Liver (tissue), 9 donors: ENCODE data around the gene GIMAP8. TPM values are rescaled to one million over a fixed set of nuclear protein-coding genes. Genes with fewer than 3 reads are reported as not detected.

ENCODE experiments used
- DNase-seq: peaks from one replicate; pipeline ENCODE4 v3.0.0-alpha.2; 2017; ENCODE audit warnings: low spot score
- H3K27ac ChIP-seq, 2 donors: one replicate each; pipeline ENCODE4 v1.7.0; 2013; ENCODE audit warnings: inconsistent platforms in 2 of 2, low read length in 2 of 2, control low read depth in 1 of 2, low read depth in 1 of 2, mild to moderate bottlenecking in 1 of 2
- H3K27me3 ChIP-seq, 4 donors: one replicate each; pipeline versions ENCODE4 v1.6.1 to v1.7.0; 2013; ENCODE audit warnings: low read length in 3 of 4, inconsistent platforms in 1 of 4, mild to moderate bottlenecking in 1 of 4, moderate library complexity in 1 of 4; ENCODE audit not compliant: control insufficient read depth in 4 of 4, insufficient read depth in 4 of 4
- H3K36me3 ChIP-seq, 4 donors: one replicate each; pipeline versions ENCODE4 v1.6.1 to v1.7.0; 2013; ENCODE audit warnings: low read length in 3 of 4, mild to moderate bottlenecking in 3 of 4, low read depth in 1 of 4, moderate library complexity in 1 of 4; ENCODE audit not compliant: control insufficient read depth in 4 of 4, insufficient read depth in 3 of 4
- H3K4me1 ChIP-seq, 4 donors: one replicate each; pipeline versions ENCODE4 v1.6.1 to v1.7.0; 2013; ENCODE audit warnings: low read length in 3 of 4, mild to moderate bottlenecking in 3 of 4, moderate library complexity in 1 of 4; ENCODE audit not compliant: control insufficient read depth in 4 of 4, insufficient read depth in 4 of 4
- H3K4me3 ChIP-seq, 3 donors: one replicate each; pipeline versions ENCODE4 v1.6.1 to v1.7.0; 2013; ENCODE audit warnings: low read length in 3 of 3, control low read depth in 1 of 3, low read depth in 1 of 3, mild to moderate bottlenecking in 1 of 3
- H3K9ac ChIP-seq, 2 donors: one replicate each; pipeline ENCODE4 v1.7.0; 2013; ENCODE audit warnings: low read length in 2 of 2, mild to moderate bottlenecking in 2 of 2, moderate library complexity in 2 of 2, control low read depth in 1 of 2, low read depth in 1 of 2
- H3K9me3 ChIP-seq, 4 donors: one replicate each; pipeline versions ENCODE4 v1.6.1 to v1.7.0; 2013; ENCODE audit warnings: low read length in 3 of 4; ENCODE audit not compliant: control insufficient read depth in 4 of 4
- ATF3 ChIP-seq: IDR thresholded peaks from 2 replicates; pipeline ENCODE4 v1.6.1; 2016; ENCODE audit warnings: antibody characterized with exemption
- EGR1 ChIP-seq, 2 donors: IDR thresholded peaks; 2 replicates each; pipeline ENCODE4 v1.6.1; 2016 to 2018; ENCODE audit warnings: antibody characterized with exemption in 2 of 2, low read depth in 2 of 2
- FOXA2 ChIP-seq: IDR thresholded peaks from 2 replicates; pipeline ENCODE4 v1.6.1; 2016; ENCODE audit warnings: antibody characterized with exemption
- GABPA ChIP-seq, 2 donors: IDR thresholded peaks in 1 of 2; conservative IDR thresholded peaks in 1 of 2; 2 replicates each; pipeline ENCODE4 v1.6.1; 2016; ENCODE audit warnings: antibody characterized with exemption in 2 of 2, mild to moderate bottlenecking in 1 of 2, moderate library complexity in 1 of 2
- HNF4A ChIP-seq, 2 donors: conservative IDR thresholded peaks; 2 replicates each; pipeline ENCODE4 v1.6.1; 2016; ENCODE audit warnings: antibody characterized with exemption in 2 of 2, mild to moderate bottlenecking in 2 of 2
- HNF4G ChIP-seq: IDR thresholded peaks from 2 replicates; pipeline ENCODE4 v1.6.1; 2016; ENCODE audit warnings: antibody characterized with exemption
- JUND ChIP-seq, 2 donors: IDR thresholded peaks; 2 replicates each; pipeline ENCODE4 v1.6.1; 2016; ENCODE audit warnings: antibody characterized with exemption in 2 of 2
- NR2F2 ChIP-seq: IDR thresholded peaks from 2 replicates; pipeline ENCODE4 v1.6.1; 2016; ENCODE audit warnings: antibody characterized with exemption
- RAD21 ChIP-seq, 2 donors: IDR thresholded peaks; 2 replicates each; pipeline ENCODE4 v1.6.1; 2016; ENCODE audit warnings: antibody characterized with exemption in 2 of 2, mild to moderate bottlenecking in 2 of 2
- RXRA ChIP-seq, 2 donors: IDR thresholded peaks; 2 replicates each; pipeline ENCODE4 v1.6.1; 2017 to 2018; ENCODE audit warnings: antibody characterized with exemption in 2 of 2, mild to moderate bottlenecking in 1 of 2
- SP1 ChIP-seq: IDR thresholded peaks from 2 replicates; pipeline ENCODE4 v1.6.1; 2018; ENCODE audit warnings: antibody characterized with exemption, mild to moderate bottlenecking
- YY1 ChIP-seq: IDR thresholded peaks from 2 replicates; pipeline ENCODE4 v1.6.1; 2016; ENCODE audit warnings: antibody characterized with exemption, mild to moderate bottlenecking
- ZBTB33 ChIP-seq: IDR thresholded peaks from 2 replicates; pipeline ENCODE4 v1.6.1; 2016; ENCODE audit warnings: antibody characterized with exemption
- WGBS: extraction: QIAGEN DNeasy Blood & Tissue Kit; methylation state at CpG from one replicate; pipeline ENCODE4 v1.1.7; 2013; 5-methylcytosine and 5-hydroxymethylcytosine counted together
- polyA plus RNA-seq, 2 donors: library from polyadenylated mRNA; stranded (reverse) in 1 of 2; unstranded in 1 of 2; fragments of 200-250 nt in 1 of 2; fragments of >200 nt in 1 of 2; fragmentation: Nextera tagmentation in 1 of 2; extraction: Ambion mirVana in 1 of 2; gene quantifications; one replicate each; pipeline versions ENCODE4 v1.2.1 to v1.2.3, GENCODE V29; 2013 to 2015
- total RNA-seq, 2 donors: library from RNA; depleted of rRNA; stranded (reverse); fragments of >200 nt; gene quantifications; one replicate each; pipeline ENCODE4 v1.2.3, GENCODE V29; 2014
- TF ChIP-seq, protein P1 (sequence below): IDR thresholded peaks from 2 replicates; pipeline ENCODE4 v1.6.1; 2016; ENCODE audit warnings: antibody characterized with exemption
- TF ChIP-seq, protein P2 (sequence below): fragments of 150-350 bp; IDR thresholded peaks from 2 replicates; pipeline ENCODE4 v1.5.1; 2017; ENCODE audit warnings: improper control_type of control experiment, low read depth, low read length; ENCODE audit not compliant: missing input control
- donor health status: healthy.
- donor health status: healthy.
- donor health status: healthy.
- donor health status: healthy.
- donor health status: healthy.

The GIMAP8 gene
- total and polyA plus RNA-seq, 4 donors, result 1.6 to 9.4 (median 7.6) TPM

DNA sequence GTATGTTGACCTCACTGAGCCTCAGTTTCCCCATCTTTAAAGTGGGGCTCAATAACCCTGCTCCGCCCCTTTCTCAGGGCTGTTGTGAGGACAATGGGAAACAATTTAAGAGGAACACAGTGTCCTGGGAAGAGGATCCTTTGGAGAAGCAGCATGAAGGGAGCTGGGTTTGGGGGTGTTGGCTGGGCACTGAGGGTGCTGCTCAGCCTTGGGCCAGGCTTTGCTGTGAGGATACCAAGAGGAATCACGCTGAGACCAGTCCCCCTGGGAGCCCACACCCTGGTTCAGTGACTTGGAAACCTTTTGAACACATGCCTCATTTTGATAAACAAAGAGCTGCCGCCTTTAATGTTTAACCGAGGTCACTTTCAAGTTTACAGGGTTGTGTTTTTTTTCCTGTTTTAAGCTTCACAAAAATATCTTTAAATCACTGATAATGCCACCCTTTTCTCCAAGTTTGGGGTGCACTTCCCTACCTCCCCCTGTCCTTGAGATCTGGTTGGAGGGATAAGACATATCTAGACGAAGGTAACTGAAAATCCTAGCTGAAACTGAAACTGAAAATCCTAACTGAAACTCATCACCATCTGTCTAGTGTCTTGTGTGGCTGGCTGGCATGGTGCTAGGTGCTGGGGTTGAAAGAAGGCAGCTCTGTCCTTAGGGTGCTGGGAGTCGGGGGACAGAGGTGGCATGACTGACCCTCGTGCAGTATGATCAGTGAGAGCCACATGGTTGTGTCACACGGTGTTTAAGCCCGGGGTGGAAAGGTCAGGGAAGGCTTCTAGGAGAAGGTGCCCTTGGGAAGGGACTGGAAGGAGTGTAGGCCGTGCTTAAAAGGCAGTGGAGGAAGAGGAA is 43.6 kb upstream of the GIMAP8 start:
- DNase-seq, result no peak
- no peak overlapping the region for H3K4me3 ChIP-seq

GRCh38 chr7:150407588-150408392 is 42.6 kb upstream of the GIMAP8 start:
- no peak for DNase-seq
- Histone ChIP-seq H3K4me1 (peaks cover 7 to 27% (median 16%) of the 10 kb centered on the region in 4 donors), H3K27me3 (no peaks in the 10 kb centered on the region), H3K27ac (peak overlapping the region in 1 of 2 donors; percentile 90), H3K9me3 (no peaks in the 10 kb centered on the region), H3K4me3 (no peak overlapping the region), H3K9ac (no peak overlapping the region), H3K36me3 (no peaks in the 10 kb centered on the region)
- 96% methylated on average over 91 of the region's 91 CpGs for WGBS
- TF ChIP-seq YY1 (no peak), HNF4G (no peak), GABPA (IDR thresholded peaks at IDR 0.05 in 1 of 2, conservative IDR thresholded peaks at IDR 0.05 in 1 of 2) (no peak), EGR1 (IDR thresholded peaks at IDR 0.05; ENCODE audit: low read depth in 2 of 2) (no peak), NR2F2 (no peak), FOXA2 (no peak), RXRA (IDR thresholded peaks at IDR 0.05) (no peak), JUND (IDR thresholded peaks at IDR 0.05) (no peak), ATF3 (no peak), SP1 (no peak), HNF4A (conservative IDR thresholded peaks at IDR 0.05) (no peak), ZBTB33 (no peak), RAD21 (IDR thresholded peaks at IDR 0.05) (no peak)
- TF ChIP-seq, protein P1, sequence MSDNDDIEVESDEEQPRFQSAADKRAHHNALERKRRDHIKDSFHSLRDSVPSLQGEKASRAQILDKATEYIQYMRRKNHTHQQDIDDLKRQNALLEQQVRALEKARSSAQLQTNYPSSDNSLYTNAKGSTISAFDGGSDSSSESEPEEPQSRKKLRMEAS, result no peak
- TF ChIP-seq, protein P2, sequence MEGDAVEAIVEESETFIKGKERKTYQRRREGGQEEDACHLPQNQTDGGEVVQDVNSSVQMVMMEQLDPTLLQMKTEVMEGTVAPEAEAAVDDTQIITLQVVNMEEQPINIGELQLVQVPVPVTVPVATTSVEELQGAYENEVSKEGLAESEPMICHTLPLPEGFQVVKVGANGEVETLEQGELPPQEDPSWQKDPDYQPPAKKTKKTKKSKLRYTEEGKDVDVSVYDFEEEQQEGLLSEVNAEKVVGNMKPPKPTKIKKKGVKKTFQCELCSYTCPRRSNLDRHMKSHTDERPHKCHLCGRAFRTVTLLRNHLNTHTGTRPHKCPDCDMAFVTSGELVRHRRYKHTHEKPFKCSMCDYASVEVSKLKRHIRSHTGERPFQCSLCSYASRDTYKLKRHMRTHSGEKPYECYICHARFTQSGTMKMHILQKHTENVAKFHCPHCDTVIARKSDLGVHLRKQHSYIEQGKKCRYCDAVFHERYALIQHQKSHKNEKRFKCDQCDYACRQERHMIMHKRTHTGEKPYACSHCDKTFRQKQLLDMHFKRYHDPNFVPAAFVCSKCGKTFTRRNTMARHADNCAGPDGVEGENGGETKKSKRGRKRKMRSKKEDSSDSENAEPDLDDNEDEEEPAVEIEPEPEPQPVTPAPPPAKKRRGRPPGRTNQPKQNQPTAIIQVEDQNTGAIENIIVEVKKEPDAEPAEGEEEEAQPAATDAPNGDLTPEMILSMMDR, result no peak

More for the DNA sequence above, 43.6 kb upstream of the GIMAP8 start:
- TF ChIP-seq YY1 (peak; percentile 65), SP1 (peak; percentile 51), ZBTB33 (no peak), JUND (IDR thresholded peaks at IDR 0.05) (no peak), RXRA (IDR thresholded peaks at IDR 0.05) (peak; percentile 44 to 53), RAD21 (IDR thresholded peaks at IDR 0.05) (no peak)
- H3K36me3 ChIP-seq, result no peaks in the 10 kb centered on the region
- WGBS, result 30% methylated on average over 10 of the region's 10 CpGs
- H3K9me3 ChIP-seq, result no peaks in the 10 kb centered on the region
- H3K4me1 ChIP-seq, result peaks cover 7 to 27% (median 16%) of the 10 kb centered on the region in 4 donors
- no peaks in the 10 kb centered on the region for H3K27me3 ChIP-seq
- H3K9ac ChIP-seq, result peak overlapping the region; percentile 13 to 57
- peak overlapping the region; percentile 90 to 92 for H3K27ac ChIP-seq
